NCI-H1105 (cell line): Measurements from ENCODE around the gene UMODL1.

Source experiments
- DNase-seq: peaks from one replicate; lab custom pipeline; 2025; lab: John Stamatoyannopoulos, UW

UMODL1 gene, protein sequence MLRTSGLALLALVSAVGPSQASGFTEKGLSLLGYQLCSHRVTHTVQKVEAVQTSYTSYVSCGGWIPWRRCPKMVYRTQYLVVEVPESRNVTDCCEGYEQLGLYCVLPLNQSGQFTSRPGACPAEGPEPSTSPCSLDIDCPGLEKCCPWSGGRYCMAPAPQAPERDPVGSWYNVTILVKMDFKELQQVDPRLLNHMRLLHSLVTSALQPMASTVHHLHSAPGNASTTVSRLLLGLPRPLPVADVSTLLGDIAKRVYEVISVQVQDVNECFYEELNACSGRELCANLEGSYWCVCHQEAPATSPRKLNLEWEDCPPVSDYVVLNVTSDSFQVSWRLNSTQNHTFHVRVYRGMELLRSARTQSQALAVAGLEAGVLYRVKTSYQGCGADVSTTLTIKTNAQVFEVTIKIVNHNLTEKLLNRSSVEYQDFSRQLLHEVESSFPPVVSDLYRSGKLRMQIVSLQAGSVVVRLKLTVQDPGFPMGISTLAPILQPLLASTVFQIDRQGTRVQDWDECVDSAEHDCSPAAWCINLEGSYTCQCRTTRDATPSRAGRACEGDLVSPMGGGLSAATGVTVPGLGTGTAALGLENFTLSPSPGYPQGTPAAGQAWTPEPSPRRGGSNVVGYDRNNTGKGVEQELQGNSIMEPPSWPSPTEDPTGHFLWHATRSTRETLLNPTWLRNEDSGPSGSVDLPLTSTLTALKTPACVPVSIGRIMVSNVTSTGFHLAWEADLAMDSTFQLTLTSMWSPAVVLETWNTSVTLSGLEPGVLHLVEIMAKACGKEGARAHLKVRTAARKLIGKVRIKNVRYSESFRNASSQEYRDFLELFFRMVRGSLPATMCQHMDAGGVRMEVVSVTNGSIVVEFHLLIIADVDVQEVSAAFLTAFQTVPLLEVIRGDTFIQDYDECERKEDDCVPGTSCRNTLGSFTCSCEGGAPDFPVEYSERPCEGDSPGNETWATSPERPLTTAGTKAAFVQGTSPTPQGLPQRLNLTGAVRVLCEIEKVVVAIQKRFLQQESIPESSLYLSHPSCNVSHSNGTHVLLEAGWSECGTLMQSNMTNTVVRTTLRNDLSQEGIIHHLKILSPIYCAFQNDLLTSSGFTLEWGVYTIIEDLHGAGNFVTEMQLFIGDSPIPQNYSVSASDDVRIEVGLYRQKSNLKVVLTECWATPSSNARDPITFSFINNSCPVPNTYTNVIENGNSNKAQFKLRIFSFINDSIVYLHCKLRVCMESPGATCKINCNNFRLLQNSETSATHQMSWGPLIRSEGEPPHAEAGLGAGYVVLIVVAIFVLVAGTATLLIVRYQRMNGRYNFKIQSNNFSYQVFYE

GRCh38 chr21:42071146-42071737 lies at the start of gene UMODL1:
TSS of gene UMODL1 (plus strand) at chr21:42071317. CDS start at chr21:42071317, 0 bp downstream.
- no peak for DNase-seq

GRCh38 chr21:42021371-42022090 lies 49.6 kb upstream of the UMODL1 start:
- no peak for DNase-seq

DNA sequence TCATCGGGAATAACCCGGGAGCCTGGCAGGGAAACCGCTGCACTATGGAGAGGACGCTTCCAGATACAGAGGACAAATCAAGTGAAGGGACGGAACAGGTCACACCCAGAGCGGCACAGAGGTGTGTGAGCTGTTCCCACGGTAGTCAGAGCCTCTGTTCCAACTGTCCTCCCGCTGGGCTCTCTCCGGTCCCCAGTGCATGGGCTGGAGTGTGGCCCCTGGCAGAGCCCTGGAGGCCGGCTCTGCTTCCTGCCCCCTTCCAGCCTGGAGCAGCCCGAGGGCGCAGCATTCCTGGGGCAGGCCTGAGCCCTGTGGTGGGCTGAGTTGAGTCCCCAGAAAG lies 49.1 kb upstream of the UMODL1 start:
- no peak for DNase-seq

GRCh38 chr21:42022906-42023305 lies 48.2 kb upstream of the UMODL1 start:
- DNase-seq: no peak

DNA sequence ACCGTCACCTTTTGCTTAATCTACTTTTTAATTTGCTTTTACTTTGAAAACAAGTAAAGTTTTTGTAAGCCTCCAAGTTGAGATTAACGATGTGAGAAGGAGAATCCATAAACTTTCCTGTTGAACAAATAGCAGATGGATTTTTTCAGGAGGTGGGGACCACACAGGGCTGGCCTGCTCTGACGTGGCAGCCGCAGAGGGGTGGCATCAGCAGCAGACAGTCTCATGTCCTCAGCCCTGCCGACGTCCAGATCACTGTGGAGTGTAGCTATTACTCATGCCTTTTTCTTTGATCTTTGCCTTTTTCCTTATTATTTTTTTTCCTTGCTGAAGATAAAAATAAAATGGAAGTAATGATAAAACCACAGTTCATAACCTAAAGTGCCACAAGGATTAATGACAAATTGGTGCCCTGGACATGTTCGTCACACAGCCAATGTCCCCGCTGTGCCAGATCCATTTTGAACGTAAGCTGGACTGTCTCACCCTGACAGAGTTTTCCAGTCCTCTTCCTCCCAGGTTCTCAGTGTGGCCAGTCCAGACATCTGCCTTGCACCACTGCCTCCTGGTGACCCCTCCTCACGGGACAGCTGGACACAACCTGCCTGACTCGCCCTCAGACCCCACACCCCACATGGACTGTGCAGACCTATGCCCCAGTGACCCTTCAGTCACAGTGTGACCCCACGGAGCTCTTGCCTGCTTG lies 45.6 kb upstream of the UMODL1 start:
- no peak for DNase-seq

DNA sequence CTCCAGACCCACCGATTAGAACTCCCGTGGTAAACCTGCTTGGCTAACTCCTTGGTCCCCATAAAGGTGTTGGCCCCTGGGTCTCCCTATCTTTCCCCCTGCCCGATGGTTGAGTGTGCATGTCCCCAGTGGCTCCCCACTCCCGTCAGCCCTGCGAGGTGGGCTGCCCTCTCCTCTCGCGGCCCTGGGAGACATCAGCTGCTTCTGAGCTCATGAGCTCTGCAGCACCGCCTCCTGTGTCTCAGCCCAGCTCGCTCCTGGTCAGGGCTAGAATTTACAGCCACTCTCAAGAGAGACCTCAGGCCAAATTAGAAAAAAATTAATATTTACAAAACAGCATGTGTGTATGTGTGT lies 45.1 kb upstream of the UMODL1 start:
- DNase-seq: no peak

- no peak for DNase-seq
Observed at GRCh38 chr21:42027085-42027821, 43.9 kb upstream of the UMODL1 start.

- no peak for DNase-seq
Observed at GRCh38 chr21:42027822-42028765, 43.0 kb upstream of the UMODL1 start.

- DNase-seq: no peak
Observed at GRCh38 chr21:42028766-42029425, 42.2 kb upstream of the UMODL1 start.

GRCh38 chr21:42030311-42030710 lies 40.8 kb upstream of the UMODL1 start:
- DNase-seq: no peak

DNA sequence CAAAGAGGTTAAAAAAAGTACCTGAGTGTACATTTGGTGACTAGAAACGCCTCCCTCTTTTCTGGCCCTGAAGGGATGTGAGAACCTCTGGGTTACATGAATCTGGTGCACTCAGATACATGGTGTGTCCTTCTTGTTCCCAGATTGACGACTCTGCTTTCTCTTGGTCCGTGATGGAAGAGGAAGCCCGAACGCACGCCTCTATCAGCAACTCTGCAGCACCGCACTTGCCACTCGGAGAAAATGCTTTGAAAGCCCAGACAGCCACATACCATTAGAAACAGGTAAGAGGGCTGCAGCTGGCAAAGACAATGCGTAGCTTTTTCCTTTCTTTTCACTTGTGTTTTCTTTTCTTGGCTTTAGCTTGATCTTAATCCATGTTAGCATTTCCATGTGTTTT lies 39.9 kb upstream of the UMODL1 start:
- DNase-seq: no peak

- no peak for DNase-seq
Observed at GRCh38 chr21:42031816-42032215, 39.3 kb upstream of the UMODL1 start.

DNA sequence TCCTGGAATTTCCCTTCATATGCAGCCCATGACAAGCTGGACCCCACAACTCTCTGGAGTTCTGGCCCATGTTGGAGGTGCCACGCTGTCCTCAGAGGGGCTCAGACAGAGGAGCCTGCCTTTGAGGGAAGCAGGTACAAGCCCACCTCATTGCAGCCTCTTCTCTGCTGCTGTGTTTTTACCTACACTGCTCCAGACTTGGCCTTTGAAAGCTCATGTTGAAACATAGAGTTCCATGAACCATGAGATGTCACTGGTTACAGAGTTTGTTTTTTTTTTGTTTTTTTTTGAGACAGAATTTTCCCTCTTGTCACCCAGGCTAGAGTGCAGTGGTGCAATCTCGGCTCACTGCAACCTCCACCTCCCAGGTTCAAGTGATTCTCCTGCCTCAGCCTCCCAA lies 38.9 kb upstream of the UMODL1 start:
- no peak for DNase-seq

DNA sequence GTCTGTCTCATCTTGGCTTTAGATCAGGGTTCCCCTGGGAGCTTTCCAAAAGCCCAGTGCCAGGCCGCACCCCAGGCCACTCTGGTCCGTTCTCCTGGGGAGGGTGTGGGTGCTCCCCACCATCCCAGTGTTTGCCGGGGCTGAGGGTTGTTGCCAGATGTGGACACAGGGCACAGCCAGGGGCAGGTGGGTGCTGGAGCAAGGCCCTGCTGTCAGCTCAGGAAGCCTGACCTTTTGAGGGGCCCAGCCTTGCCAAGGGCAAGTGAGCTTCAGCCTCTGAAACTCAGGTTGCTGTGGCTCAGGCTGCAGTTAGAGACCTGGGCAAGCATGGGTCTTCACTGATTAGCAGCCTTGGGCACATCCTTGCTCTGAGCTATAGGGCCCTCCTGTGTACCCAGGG lies 38.1 kb upstream of the UMODL1 start:
- no peak for DNase-seq

DNA sequence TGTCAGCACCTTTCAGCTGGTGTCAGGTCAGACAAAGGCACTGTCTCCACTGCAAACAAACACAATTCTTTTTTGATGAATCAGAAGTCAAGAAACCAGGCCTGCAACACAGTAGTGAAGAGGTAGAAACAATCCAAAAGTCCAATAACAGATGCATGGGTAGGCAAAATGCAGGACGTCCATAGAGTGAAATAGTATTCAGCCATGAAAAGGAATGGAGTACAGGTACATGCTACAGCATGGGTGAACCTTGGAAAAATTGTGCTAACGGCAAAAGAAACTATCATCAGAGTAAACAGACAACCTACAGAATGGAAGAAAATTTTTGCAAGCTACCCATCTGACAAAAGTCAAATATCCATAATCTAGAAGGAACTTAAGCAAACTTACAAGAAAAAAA lies 34.8 kb upstream of the UMODL1 start:
- DNase-seq: no peak

GRCh38 chr21:42037516-42037915 lies 33.6 kb upstream of the UMODL1 start:
- no peak for DNase-seq

DNA sequence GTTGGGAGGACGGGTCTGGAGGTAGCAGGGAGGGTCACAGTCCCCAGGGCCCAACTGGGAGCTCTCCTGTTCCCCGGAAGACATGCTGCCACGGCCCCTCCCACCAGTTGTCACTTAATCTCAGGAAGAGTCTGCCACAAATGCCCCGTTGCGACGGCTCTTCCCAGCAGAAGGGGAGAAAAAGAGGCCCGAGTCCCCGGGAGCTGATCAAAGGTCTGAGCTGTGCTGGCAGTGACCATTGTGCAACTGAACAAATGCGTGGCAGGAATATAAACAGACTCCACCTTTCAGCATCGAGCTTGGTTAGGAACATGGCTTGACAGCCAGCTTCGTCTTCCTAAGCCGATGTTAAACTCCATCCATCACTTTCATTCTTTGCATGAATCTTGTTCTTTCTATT lies 33.2 kb upstream of the UMODL1 start:
- DNase-seq: no peak

GRCh38 chr21:42038393-42038792 lies 32.7 kb upstream of the UMODL1 start:
- no peak for DNase-seq
